Liver (tissue), 9 donors: ENCODE measurements around the gene SLC17A9. TPM values are rescaled to one million over a fixed set of nuclear protein-coding genes. Genes with fewer than 3 reads are reported as not detected.

Experiments
- DNase-seq: peaks from one replicate; pipeline ENCODE4 v3.0.0-alpha.2; 2017; ENCODE audit warnings: low spot score
- H3K27ac ChIP-seq, 2 donors: one replicate each; pipeline ENCODE4 v1.7.0; 2013; ENCODE audit warnings: inconsistent platforms in 2 of 2, low read length in 2 of 2, control low read depth in 1 of 2, low read depth in 1 of 2, mild to moderate bottlenecking in 1 of 2
- H3K27me3 ChIP-seq, 4 donors: one replicate each; pipeline versions ENCODE4 v1.6.1 to v1.7.0; 2013; ENCODE audit warnings: low read length in 3 of 4, inconsistent platforms in 1 of 4, mild to moderate bottlenecking in 1 of 4, moderate library complexity in 1 of 4; ENCODE audit not compliant: control insufficient read depth in 4 of 4, insufficient read depth in 4 of 4
- H3K36me3 ChIP-seq, 4 donors: one replicate each; pipeline versions ENCODE4 v1.6.1 to v1.7.0; 2013; ENCODE audit warnings: low read length in 3 of 4, mild to moderate bottlenecking in 3 of 4, low read depth in 1 of 4, moderate library complexity in 1 of 4; ENCODE audit not compliant: control insufficient read depth in 4 of 4, insufficient read depth in 3 of 4
- H3K4me1 ChIP-seq, 4 donors: one replicate each; pipeline versions ENCODE4 v1.6.1 to v1.7.0; 2013; ENCODE audit warnings: low read length in 3 of 4, mild to moderate bottlenecking in 3 of 4, moderate library complexity in 1 of 4; ENCODE audit not compliant: control insufficient read depth in 4 of 4, insufficient read depth in 4 of 4
- H3K4me3 ChIP-seq, 3 donors: one replicate each; pipeline versions ENCODE4 v1.6.1 to v1.7.0; 2013; ENCODE audit warnings: low read length in 3 of 3, control low read depth in 1 of 3, low read depth in 1 of 3, mild to moderate bottlenecking in 1 of 3
- H3K9ac ChIP-seq, 2 donors: one replicate each; pipeline ENCODE4 v1.7.0; 2013; ENCODE audit warnings: low read length in 2 of 2, mild to moderate bottlenecking in 2 of 2, moderate library complexity in 2 of 2, control low read depth in 1 of 2, low read depth in 1 of 2
- H3K9me3 ChIP-seq, 4 donors: one replicate each; pipeline versions ENCODE4 v1.6.1 to v1.7.0; 2013; ENCODE audit warnings: low read length in 3 of 4; ENCODE audit not compliant: control insufficient read depth in 4 of 4
- CTCF ChIP-seq: fragments of 150-350 bp; IDR thresholded peaks from 2 replicates; pipeline ENCODE4 v1.5.1; 2017; ENCODE audit warnings: improper control_type of control experiment, low read depth, low read length; ENCODE audit not compliant: missing input control
- EGR1 ChIP-seq, 2 donors: IDR thresholded peaks; 2 replicates each; pipeline ENCODE4 v1.6.1; 2016 to 2018; ENCODE audit warnings: antibody characterized with exemption in 2 of 2, low read depth in 2 of 2
- FOXA1 ChIP-seq: IDR thresholded peaks from 2 replicates; pipeline ENCODE4 v1.6.1; 2016; ENCODE audit warnings: antibody characterized with exemption
- FOXA2 ChIP-seq: IDR thresholded peaks from 2 replicates; pipeline ENCODE4 v1.6.1; 2016; ENCODE audit warnings: antibody characterized with exemption
- GABPA ChIP-seq, 2 donors: IDR thresholded peaks in 1 of 2; conservative IDR thresholded peaks in 1 of 2; 2 replicates each; pipeline ENCODE4 v1.6.1; 2016; ENCODE audit warnings: antibody characterized with exemption in 2 of 2, mild to moderate bottlenecking in 1 of 2, moderate library complexity in 1 of 2
- HNF4A ChIP-seq, 2 donors: conservative IDR thresholded peaks; 2 replicates each; pipeline ENCODE4 v1.6.1; 2016; ENCODE audit warnings: antibody characterized with exemption in 2 of 2, mild to moderate bottlenecking in 2 of 2
- HNF4G ChIP-seq: IDR thresholded peaks from 2 replicates; pipeline ENCODE4 v1.6.1; 2016; ENCODE audit warnings: antibody characterized with exemption
- JUND ChIP-seq, 2 donors: IDR thresholded peaks; 2 replicates each; pipeline ENCODE4 v1.6.1; 2016; ENCODE audit warnings: antibody characterized with exemption in 2 of 2
- MAX ChIP-seq: IDR thresholded peaks from 2 replicates; pipeline ENCODE4 v1.6.1; 2016; ENCODE audit warnings: antibody characterized with exemption
- RAD21 ChIP-seq, 2 donors: IDR thresholded peaks; 2 replicates each; pipeline ENCODE4 v1.6.1; 2016; ENCODE audit warnings: antibody characterized with exemption in 2 of 2, mild to moderate bottlenecking in 2 of 2
- REST ChIP-seq: IDR thresholded peaks from 2 replicates; pipeline ENCODE4 v1.6.1; 2016; ENCODE audit warnings: antibody characterized with exemption, mild to moderate bottlenecking
- RXRA ChIP-seq, 2 donors: IDR thresholded peaks; 2 replicates each; pipeline ENCODE4 v1.6.1; 2017 to 2018; ENCODE audit warnings: antibody characterized with exemption in 2 of 2, mild to moderate bottlenecking in 1 of 2
- SP1 ChIP-seq: IDR thresholded peaks from 2 replicates; pipeline ENCODE4 v1.6.1; 2018; ENCODE audit warnings: antibody characterized with exemption, mild to moderate bottlenecking
- TAF1 ChIP-seq: conservative IDR thresholded peaks from 2 replicates; pipeline ENCODE4 v1.6.1; 2016; ENCODE audit warnings: antibody characterized with exemption, mild to moderate bottlenecking
- YY1 ChIP-seq: IDR thresholded peaks from 2 replicates; pipeline ENCODE4 v1.6.1; 2016; ENCODE audit warnings: antibody characterized with exemption, mild to moderate bottlenecking
- ZBTB33 ChIP-seq: IDR thresholded peaks from 2 replicates; pipeline ENCODE4 v1.6.1; 2016; ENCODE audit warnings: antibody characterized with exemption
- WGBS: extraction: QIAGEN DNeasy Blood & Tissue Kit; methylation state at CpG from one replicate; pipeline ENCODE4 v1.1.7; 2013; 5-methylcytosine and 5-hydroxymethylcytosine counted together
- polyA plus RNA-seq, 2 donors: library from polyadenylated mRNA; stranded (reverse) in 1 of 2; unstranded in 1 of 2; fragments of 200-250 nt in 1 of 2; fragments of >200 nt in 1 of 2; fragmentation: Nextera tagmentation in 1 of 2; extraction: Ambion mirVana in 1 of 2; gene quantifications; one replicate each; pipeline versions ENCODE4 v1.2.1 to v1.2.3, GENCODE V29; 2013 to 2015
- total RNA-seq, 2 donors: library from RNA; depleted of rRNA; stranded (reverse); fragments of >200 nt; gene quantifications; one replicate each; pipeline ENCODE4 v1.2.3, GENCODE V29; 2014
- donor health status: healthy.
- donor health status: healthy.
- donor health status: healthy.
- donor health status: healthy.
- donor health status: healthy.

SLC17A9 gene
- total and polyA plus RNA-seq, 4 donors = 16.0 to 138 (median 64.6) TPM

GRCh38 chr20:62949153-62949821, 3.2 kb upstream of the SLC17A9 start:
- H3K27me3 ChIP-seq = no peaks in the 10 kb centered on the region
- peaks cover 3 to 41% (median 17%) of the 10 kb centered on the region in 4 donors for H3K36me3 ChIP-seq
- WGBS = 95% methylated on average over 6 of the region's 6 CpGs
- TF ChIP-seq TAF1 (no peak), RXRA (IDR thresholded peaks at IDR 0.05) (no peak), FOXA1 (no peak), FOXA2 (no peak), RAD21 (IDR thresholded peaks at IDR 0.05) (no peak), MAX (no peak), SP1 (no peak), JUND (IDR thresholded peaks at IDR 0.05) (no peak), REST (no peak)
- H3K27ac ChIP-seq = no peak overlapping the region
- no peaks in the 10 kb centered on the region for H3K9me3 ChIP-seq
- no peak overlapping the region for H3K9ac ChIP-seq
- no peak for DNase-seq
- H3K4me3 ChIP-seq = no peak overlapping the region
- H3K4me1 ChIP-seq = peaks cover 3 to 29% (median 18%) of the 10 kb centered on the region in 4 donors

GRCh38 chr20:62949962-62950361, 2.5 kb upstream of the SLC17A9 start:
- no peak overlapping the region for H3K9ac ChIP-seq
- 97% methylated on average over 12 of the region's 12 CpGs for WGBS
- H3K9me3 ChIP-seq = no peaks in the 10 kb centered on the region
- no peak overlapping the region for H3K4me3 ChIP-seq
- TF ChIP-seq RXRA (IDR thresholded peaks at IDR 0.05) = no peak
- no peak for TF ChIP-seq YY1
- TF ChIP-seq SP1 = no peak
- TF ChIP-seq TAF1 = no peak
- TF ChIP-seq EGR1 (IDR thresholded peaks at IDR 0.05; ENCODE audit: low read depth in 2 of 2) = no peak
- TF ChIP-seq REST = no peak
- no peak for TF ChIP-seq ZBTB33
- no peak for TF ChIP-seq MAX
- TF ChIP-seq FOXA2 = no peak
- no peak for TF ChIP-seq HNF4A (conservative IDR thresholded peaks at IDR 0.05)
- TF ChIP-seq CTCF = no peak
- no peak for TF ChIP-seq JUND (IDR thresholded peaks at IDR 0.05)
- TF ChIP-seq GABPA (IDR thresholded peaks at IDR 0.05 in 1 of 2, conservative IDR thresholded peaks at IDR 0.05 in 1 of 2) = no peak
- no peak for TF ChIP-seq HNF4G
- TF ChIP-seq RAD21 (IDR thresholded peaks at IDR 0.05) = no peak
- no peak for TF ChIP-seq FOXA1
- no peak for DNase-seq
- H3K4me1 ChIP-seq = peaks cover 3 to 35% (median 25%) of the 10 kb centered on the region in 4 donors
- no peak overlapping the region for H3K27ac ChIP-seq
- peaks cover 3 to 35% (median 10%) of the 10 kb centered on the region in 4 donors for H3K36me3 ChIP-seq
- no peaks in the 10 kb centered on the region for H3K27me3 ChIP-seq
